ENCODE measurements around the gene RBM33.

The RBM33 gene

GRCh38 chr7:155797262-155798250, 153.1 kb downstream of the RBM33 start:
- DNase-seq (ENCODE audit: low read depth): no peak

- DNase-seq (ENCODE audit: low read depth): no peak
Measured at GRCh38 chr7:155798673-155799439, 154.4 kb downstream of the RBM33 start.

GRCh38 chr7:155799514-155799913, 155.1 kb downstream of the RBM33 start:
- DNase-seq (ENCODE audit: low read depth): no peak

- no peak for DNase-seq (ENCODE audit: low read depth)
Measured at GRCh38 chr7:155800301-155800700, 155.8 kb downstream of the RBM33 start.

- no peak for DNase-seq (ENCODE audit: low read depth)
Measured at GRCh38 chr7:155800741-155801267, 156.3 kb downstream of the RBM33 start.

GRCh38 chr7:155802291-155802690, 157.8 kb downstream of the RBM33 start:
- no peak for DNase-seq (ENCODE audit: low read depth)

- DNase-seq (ENCODE audit: low read depth): no peak
Measured at GRCh38 chr7:155802906-155803417, 158.5 kb downstream of the RBM33 start.

- DNase-seq (ENCODE audit: low read depth): no peak
Measured at GRCh38 chr7:155803418-155804376, 159.2 kb downstream of the RBM33 start.

GRCh38 chr7:155804431-155804831, 160.0 kb downstream of the RBM33 start:
- no peak for DNase-seq (ENCODE audit: low read depth)

GRCh38 chr7:155804897-155805825, 160.7 kb downstream of the RBM33 start:
- peak; percentile 18 for DNase-seq (ENCODE audit: low read depth)

- DNase-seq (ENCODE audit: low read depth): no peak
Measured at GRCh38 chr7:155805826-155806095, 161.3 kb downstream of the RBM33 start.

GRCh38 chr7:155806096-155806871, 161.8 kb downstream of the RBM33 start:
- no peak for DNase-seq (ENCODE audit: low read depth)

- no peak for DNase-seq (ENCODE audit: low read depth)
Measured at GRCh38 chr7:155807065-155807671, 162.7 kb downstream of the RBM33 start.

GRCh38 chr7:155807789-155808548, 163.5 kb downstream of the RBM33 start:
- DNase-seq (ENCODE audit: low read depth): no peak

GRCh38 chr7:155808549-155809331, 164.3 kb downstream of the RBM33 start:
- no peak for DNase-seq (ENCODE audit: low read depth)

- DNase-seq (ENCODE audit: low read depth): no peak
Measured at GRCh38 chr7:155809332-155809946, 165.0 kb downstream of the RBM33 start.
